OCI-LY7 (cell line): ENCODE measurements around the gene HPCAL4. TPM values are rescaled to one million over a fixed set of nuclear protein-coding genes. Genes with fewer than 3 reads are reported as not detected.

Source experiments
- BruUV-seq: library from RNA; stranded (reverse); fragments of 400-500 nt; replicated peaks from 2 replicates; lab custom pipeline; 2021; lab: Mats Ljungman, UMichigan
- CTCF ChIA-PET: fragments of 300-600 bp; sonication (Branson Sonifier 250); formaldehyde crosslinking; loops from one replicate; lab custom pipeline; 2022; ENCODE audit warnings: antibody characterized with exemption; ENCODE audit not compliant: unreplicated experiment; lab: Charles Lee
- POLR2A ChIA-PET: fragments of 300-600 bp; sonication (Branson Sonifier 250); formaldehyde crosslinking; loops from one replicate; lab custom pipeline; 2022; ENCODE audit warnings: antibody characterized with exemption; lab: Charles Lee
- DNase-seq: peaks from one replicate; pipeline ENCODE4 v3.0.0-alpha.2; 2015; ENCODE audit warnings: low spot score
- H2AFZ ChIP-seq: fragments of 200-600 bp; sonication (generic), shearing (Covaris generic); 2 replicates; pipeline ENCODE4 v1.6.1; 2014; ENCODE audit warnings: mild to moderate bottlenecking, antibody characterized with exemption, low read length, moderate library complexity
- H3K27ac ChIP-seq: fragments of 200-600 bp; sonication (generic); 2 replicates; pipeline ENCODE4 v1.5.1; 2014; ENCODE audit warnings: mixed run types, low read depth, mild to moderate bottlenecking, moderate library complexity, low read length, inconsistent platforms; ENCODE audit not compliant: poor library complexity, severe bottlenecking
- H3K36me3 ChIP-seq: fragments of 200-600 bp; sonication (generic); 2 replicates; pipeline ENCODE4 v1.6.1; 2014; ENCODE audit warnings: mild to moderate bottlenecking, antibody characterized with exemption, low read length, moderate library complexity, mixed read lengths; ENCODE audit not compliant: insufficient read depth
- H3K4me1 ChIP-seq: fragments of 200-600 bp; sonication (generic); 2 replicates; pipeline ENCODE4 v1.5.1; 2014; ENCODE audit warnings: mild to moderate bottlenecking, low read length; ENCODE audit not compliant: insufficient read depth, poor library complexity, severe bottlenecking
- H3K4me2 ChIP-seq: fragments of 200-600 bp; sonication (generic); 2 replicates; pipeline ENCODE4 v1.6.1; 2014; ENCODE audit warnings: mild to moderate bottlenecking, low read length
- H3K4me3 ChIP-seq: fragments of 200-600 bp; sonication (generic); 2 replicates; pipeline ENCODE4 v1.5.1; 2014; ENCODE audit warnings: mild to moderate bottlenecking, low read depth, low read length; ENCODE audit not compliant: poor library complexity, severe bottlenecking
- H3K79me2 ChIP-seq: fragments of 200-600 bp; sonication (generic); 2 replicates; pipeline ENCODE4 v1.6.1; 2016; ENCODE audit warnings: low read depth, mild to moderate bottlenecking, low read length, moderate library complexity, mixed read lengths; ENCODE audit not compliant: insufficient read depth
- H3K9me2 ChIP-seq: fragments of 200-600 bp; sonication (generic); 2 replicates; pipeline ENCODE4 v1.6.1; 2016; ENCODE audit warnings: mild to moderate bottlenecking, low read length, mixed read lengths; ENCODE audit not compliant: insufficient read depth
- H3K9me3 ChIP-seq: fragments of 200-600 bp; sonication (generic); 2 replicates; pipeline ENCODE4 v1.6.1; 2014; ENCODE audit warnings: mild to moderate bottlenecking, mixed run types, low read length, mixed read lengths
- H4K20me1 ChIP-seq: fragments of 200-600 bp; sonication (generic); 2 replicates; pipeline ENCODE4 v1.6.1; 2014; ENCODE audit warnings: mild to moderate bottlenecking, antibody characterized with exemption, low read length, moderate library complexity, mixed read lengths; ENCODE audit not compliant: insufficient read depth
- EZH2phosphoT487 ChIP-seq: fragments of 200-600 bp; sonication (generic); IDR thresholded peaks from 2 replicates; pipeline ENCODE4 v1.6.1; 2018; ENCODE audit warnings: low read depth, borderline replicate concordance, mild to moderate bottlenecking, mixed run types, antibody characterized with exemption, low read length, moderate library complexity, mixed read lengths
- intact Hi-C: fragments of 100-400 bp; cut with micrococcal nuclease; formaldehyde crosslinking; loops from one replicate; pipeline ENCODE4 v1.10.0; 2022; ENCODE audit not compliant: unreplicated experiment
- total RNA-seq, 2 experiments: library from RNA; depleted of rRNA in 1 of 2; stranded (reverse); fragments of >200 nt in 1 of 2; shearing (Covaris generic) in 1 of 2; gene quantifications; 2 replicates each; pipeline ENCODE4 v1.2.3, GENCODE V29; 2014 to 2022
- TF ChIP-seq, protein P1 (sequence below): fragments of 200-600 bp; sonication (generic); conservative IDR thresholded peaks from 2 replicates; pipeline ENCODE4 v1.5.1; 2014; ENCODE audit warnings: mild to moderate bottlenecking, antibody characterized with exemption, low read length, moderate library complexity, mixed read lengths

HPCAL4 gene
- total RNA-seq, 2 experiments from 2014 or later, result not detected

- Histone ChIP-seq H3K4me3 (no peak overlapping the region), H3K4me2 (no peak overlapping the region), H3K9me2 (no peaks in the 10 kb centered on the region), H3K79me2 (no peaks in the 10 kb centered on the region), H3K27ac (no peak overlapping the region), H4K20me1 (no peaks in the 10 kb centered on the region), H3K9me3 (no peaks in the 10 kb centered on the region), H3K4me1 (no peaks in the 10 kb centered on the region), H3K36me3 (no peaks in the 10 kb centered on the region), H2AFZ (no peak overlapping the region)
- BruUV-seq, result no TSS peak
- TF ChIP-seq, protein P1, sequence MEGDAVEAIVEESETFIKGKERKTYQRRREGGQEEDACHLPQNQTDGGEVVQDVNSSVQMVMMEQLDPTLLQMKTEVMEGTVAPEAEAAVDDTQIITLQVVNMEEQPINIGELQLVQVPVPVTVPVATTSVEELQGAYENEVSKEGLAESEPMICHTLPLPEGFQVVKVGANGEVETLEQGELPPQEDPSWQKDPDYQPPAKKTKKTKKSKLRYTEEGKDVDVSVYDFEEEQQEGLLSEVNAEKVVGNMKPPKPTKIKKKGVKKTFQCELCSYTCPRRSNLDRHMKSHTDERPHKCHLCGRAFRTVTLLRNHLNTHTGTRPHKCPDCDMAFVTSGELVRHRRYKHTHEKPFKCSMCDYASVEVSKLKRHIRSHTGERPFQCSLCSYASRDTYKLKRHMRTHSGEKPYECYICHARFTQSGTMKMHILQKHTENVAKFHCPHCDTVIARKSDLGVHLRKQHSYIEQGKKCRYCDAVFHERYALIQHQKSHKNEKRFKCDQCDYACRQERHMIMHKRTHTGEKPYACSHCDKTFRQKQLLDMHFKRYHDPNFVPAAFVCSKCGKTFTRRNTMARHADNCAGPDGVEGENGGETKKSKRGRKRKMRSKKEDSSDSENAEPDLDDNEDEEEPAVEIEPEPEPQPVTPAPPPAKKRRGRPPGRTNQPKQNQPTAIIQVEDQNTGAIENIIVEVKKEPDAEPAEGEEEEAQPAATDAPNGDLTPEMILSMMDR, result peak; percentile 91
- no peak for TF ChIP-seq EZH2phosphoT487
- DNase-seq, result peak; percentile 76
- ChIA-PET POLR2A (interaction anchor here (0.6 to 0.7 kb wide), 2 partner anchors 116 to 606 kb away, joined by 3 to 4 read pairs; no protein-coding TSS in a partner anchor), CTCF (no interaction called here)
- intact Hi-C loops, result loop anchor here (2.0 to 5.0 kb wide), 2 partner anchors 63 to 114 kb away; no protein-coding TSS in a partner anchor
Measured at GRCh38 chr1:39720094-39720999, 29.1 kb upstream of the HPCAL4 start.

DNA sequence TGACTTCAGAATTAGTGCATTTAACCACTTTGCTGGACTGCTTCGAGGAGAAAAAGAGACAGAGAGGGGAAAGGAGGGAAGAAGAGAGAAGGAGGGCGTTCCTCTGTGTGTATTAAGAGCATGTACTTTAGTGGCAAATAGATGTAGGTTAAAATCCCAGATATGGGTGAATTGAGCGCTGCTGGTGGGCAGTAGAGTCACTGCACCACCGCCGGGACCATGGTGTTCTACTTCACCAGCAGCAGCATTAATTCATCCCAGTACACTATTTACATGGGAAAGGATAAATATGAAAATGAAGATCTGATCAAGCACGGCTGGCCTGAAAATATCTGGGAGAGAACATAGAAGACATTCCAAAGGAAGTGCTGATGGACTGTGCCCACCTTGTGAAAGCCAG lies 26.6 kb upstream of the HPCAL4 start:
- intact Hi-C loops, result no loop called here
- DNase-seq, result no peak
- CTCF ChIA-PET, result interaction anchor here (0.5 kb wide), 1 partner anchor 112 kb away, joined by 3 read pairs; no protein-coding TSS in a partner anchor

More for the DNA sequence above, 26.6 kb upstream of the HPCAL4 start:
- H3K9me3 ChIP-seq, result no peaks in the 10 kb centered on the region
- no peaks in the 10 kb centered on the region for H3K4me1 ChIP-seq
- no peak overlapping the region for H3K27ac ChIP-seq
- no peaks in the 10 kb centered on the region for H3K36me3 ChIP-seq
- H3K79me2 ChIP-seq, result no peaks in the 10 kb centered on the region
- BruUV-seq, result no TSS peak
- no peak overlapping the region for H3K4me3 ChIP-seq
- no peaks in the 10 kb centered on the region for H4K20me1 ChIP-seq
- POLR2A ChIA-PET, result no interaction called here
- no peaks in the 10 kb centered on the region for H3K9me2 ChIP-seq
- H2AFZ ChIP-seq, result no peak overlapping the region
- no peak overlapping the region for H3K4me2 ChIP-seq
- TF ChIP-seq EZH2phosphoT487, result no peak
- TF ChIP-seq, protein P1, result no peak; the same call in 1 of the 2 replicates
